NCI-H2081 (cell line): Measurements from ENCODE around the gene IMP3.
"Not testable (repeated sequence)": the region's sequence is repeated elsewhere in the genome, so short reads cannot be mapped to it uniquely, and the experiment has no call there.

Experiments used
- DNase-seq, 2 experiments: peaks; one replicate each; lab custom pipeline; 2025; lab: John Stamatoyannopoulos, UW

IMP3 gene, protein sequence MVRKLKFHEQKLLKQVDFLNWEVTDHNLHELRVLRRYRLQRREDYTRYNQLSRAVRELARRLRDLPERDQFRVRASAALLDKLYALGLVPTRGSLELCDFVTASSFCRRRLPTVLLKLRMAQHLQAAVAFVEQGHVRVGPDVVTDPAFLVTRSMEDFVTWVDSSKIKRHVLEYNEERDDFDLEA

DNA sequence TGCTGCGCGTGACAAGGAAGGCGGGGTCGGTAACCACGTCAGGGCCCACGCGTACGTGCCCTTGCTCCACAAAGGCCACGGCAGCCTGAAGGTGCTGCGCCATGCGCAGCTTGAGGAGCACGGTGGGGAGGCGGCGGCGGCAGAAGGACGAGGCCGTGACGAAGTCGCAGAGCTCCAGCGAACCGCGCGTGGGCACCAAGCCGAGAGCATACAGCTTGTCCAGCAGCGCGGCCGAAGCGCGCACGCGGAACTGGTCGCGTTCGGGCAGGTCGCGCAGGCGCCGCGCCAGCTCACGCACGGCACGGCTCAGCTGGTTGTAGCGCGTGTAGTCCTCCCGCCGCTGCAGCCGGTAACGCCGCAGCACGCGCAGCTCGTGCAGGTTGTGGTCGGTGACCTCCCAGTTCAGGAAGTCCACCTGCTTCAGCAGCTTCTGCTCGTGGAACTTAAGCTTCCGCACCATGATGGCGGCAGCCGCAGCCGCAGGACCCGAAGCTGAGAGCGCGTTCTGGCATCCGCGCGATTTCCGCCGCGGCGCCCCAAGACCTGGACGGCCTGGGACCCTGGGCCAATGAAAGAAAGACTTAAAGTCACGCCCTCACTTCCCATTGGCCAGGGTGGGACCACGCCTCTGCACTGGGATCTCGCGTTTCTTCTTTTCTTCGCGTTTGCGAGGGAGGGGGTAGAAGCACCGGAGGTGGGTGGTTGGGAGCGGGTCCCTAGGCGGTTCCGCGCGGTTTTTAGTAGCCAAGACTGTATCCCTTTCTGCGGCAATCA lies at the start of gene IMP3:
TSS of gene IMP3 (minus strand) at position 516 of the 774 bp plus-strand sequence. CDS start at position 460, 56 bp downstream.
- DNase-seq = peak; percentile 98 to 99

DNA sequence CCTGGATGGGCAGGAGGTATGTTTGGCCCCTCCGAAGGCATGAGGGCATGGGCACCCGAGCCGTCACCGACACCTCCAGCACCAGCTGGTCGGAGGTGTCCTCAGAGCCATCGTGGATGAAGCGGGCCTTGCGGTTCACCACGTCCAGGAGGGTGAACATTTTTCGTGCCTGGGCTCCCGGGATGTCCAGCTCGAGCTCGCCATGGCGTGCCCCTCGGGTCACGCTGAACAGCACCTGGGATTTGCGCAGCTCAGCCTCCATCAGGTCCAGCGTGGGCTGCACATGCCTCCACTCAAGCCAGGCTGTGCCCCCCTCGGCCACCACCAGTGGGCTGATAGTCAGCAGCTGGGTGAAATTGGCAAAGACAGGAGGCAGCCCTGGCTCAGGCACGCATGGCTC lies 49.4 kb upstream of the IMP3 start:
- not testable (repeated sequence) for DNase-seq

DNA sequence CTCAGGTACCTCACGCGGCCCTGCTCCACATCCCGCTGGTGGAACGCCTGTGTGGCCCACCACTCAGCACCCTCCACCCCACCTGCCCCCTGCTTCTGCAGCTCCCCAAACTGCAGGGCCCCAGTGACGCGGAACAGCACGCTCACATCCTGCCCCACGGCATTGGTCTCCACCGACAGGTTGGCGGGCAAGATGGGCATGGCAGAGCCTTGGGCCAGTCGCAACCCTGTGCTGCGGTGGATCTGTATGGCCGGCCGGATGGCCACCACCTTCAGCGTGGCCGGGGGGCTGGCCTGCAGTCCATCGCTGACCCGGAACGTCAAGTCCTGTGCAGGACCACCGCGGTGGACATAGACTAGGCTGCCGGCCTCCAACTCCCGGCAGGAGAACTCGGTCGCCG lies 48.8 kb upstream of the IMP3 start:
- no peak for DNase-seq

DNA sequence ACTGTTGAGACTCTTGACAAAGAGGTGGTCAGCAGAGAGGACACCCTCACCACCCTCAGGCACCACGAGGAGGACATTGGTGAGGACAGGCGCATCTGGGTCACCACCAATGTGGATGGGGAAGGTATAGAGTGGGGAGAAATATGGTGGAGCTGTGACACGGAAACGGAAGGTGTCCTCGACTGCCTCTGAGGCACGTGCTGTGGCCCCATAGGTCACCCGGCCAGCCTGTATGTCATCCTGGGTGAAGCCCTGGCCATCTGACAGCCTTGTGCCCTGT lies 48.2 kb upstream of the IMP3 start:
- no peak for DNase-seq

DNA sequence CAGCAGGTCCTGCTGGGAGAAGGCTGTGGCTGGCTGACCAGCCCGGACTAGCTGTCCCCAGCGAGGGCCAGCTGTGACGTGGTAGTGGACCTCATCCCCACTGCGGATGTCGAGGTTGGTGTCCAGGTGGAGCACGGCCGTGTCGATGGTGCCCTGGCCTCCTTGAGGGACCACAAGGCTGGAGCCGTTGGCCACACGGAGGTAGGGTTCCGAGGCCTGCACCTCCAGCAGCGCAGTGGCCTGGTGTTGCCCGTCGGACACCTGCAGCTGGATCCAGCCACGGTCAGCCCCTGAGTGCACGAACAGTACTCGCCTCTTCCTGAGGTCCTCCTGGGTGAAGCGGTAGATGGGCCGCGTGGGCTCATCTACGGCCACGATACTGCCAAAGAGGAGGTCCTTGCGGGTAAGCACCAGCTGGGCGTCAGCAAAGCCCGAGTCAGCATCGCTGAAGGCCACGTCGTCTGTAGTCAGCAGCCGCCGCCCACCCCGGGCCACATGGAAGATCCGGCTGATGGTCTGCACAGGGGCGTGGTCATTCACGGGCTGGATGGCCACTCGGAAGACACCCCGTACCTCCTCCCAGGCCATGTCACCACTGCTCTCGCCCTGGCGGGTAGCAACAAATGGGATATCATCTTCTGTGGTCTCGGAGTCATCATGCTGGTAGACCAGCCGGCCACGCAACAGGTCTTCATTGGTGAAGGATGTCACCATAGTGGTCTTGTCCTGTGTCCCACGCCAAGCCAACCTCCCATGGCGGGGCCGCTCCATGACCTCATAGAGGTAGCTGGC lies 47.7 kb upstream of the IMP3 start:
- no peak for DNase-seq

DNA sequence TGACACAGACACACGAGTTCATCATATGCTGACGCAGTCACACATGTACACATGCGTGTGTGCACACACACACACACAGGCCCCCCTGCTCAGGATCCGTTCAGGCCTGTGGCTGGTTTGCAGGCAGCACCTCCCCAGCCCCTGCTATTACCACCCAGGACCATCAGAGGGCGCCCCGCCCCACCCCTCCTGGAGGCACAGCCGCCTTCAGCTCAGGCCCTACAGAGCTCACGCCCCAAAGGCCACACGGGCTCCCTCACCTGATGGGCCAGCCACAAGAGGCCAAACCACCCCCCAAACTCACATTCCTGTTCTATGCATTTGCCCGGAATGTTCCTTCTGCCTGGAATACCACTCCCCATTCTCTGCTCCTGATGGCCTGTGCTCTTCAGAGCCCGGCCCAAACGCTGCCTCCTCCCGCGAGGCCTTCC lies 46.2 kb upstream of the IMP3 start:
- DNase-seq = peak; percentile 43 to 58

DNA sequence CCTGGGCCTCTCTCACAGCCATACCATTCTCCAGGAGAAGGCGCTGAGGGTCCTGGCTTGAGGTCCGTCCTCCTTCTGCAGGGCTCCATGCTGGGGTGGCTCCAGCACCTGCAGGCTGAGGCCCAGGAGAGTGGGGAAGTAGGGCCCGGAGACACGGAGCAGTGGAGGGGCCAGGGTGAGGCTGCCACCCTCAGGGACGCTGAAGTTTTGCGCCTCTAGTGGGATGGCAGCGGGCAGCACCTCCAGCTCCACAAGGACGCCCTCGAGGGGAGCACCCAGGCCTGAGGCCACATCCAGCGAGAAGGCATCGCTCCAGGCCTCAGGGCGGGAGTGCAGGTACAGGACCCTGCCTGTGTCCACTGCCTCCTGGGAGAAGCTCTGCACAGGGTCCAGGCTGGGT lies 45.2 kb upstream of the IMP3 start:
- DNase-seq = no peak

DNA sequence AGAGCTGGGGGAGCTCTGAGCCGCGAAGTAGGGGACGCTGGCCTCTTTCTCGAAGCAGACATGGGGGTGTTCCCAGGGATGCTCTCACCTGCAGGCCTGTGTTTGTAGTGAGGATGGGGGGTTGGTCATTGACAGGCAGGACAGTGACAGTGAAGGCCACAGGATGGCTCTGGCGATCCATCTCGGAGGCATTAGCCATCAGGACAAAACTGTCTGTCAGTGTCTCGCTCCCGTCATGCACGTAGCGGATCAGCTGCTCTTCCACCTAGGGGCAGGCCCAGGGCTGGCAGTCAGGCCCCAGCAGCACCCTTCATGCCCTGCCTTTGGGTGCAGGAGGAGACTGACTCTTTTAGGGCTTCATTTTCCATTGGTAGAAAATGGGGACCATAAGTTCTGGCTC lies 44.6 kb upstream of the IMP3 start:
- DNase-seq = no peak

DNA sequence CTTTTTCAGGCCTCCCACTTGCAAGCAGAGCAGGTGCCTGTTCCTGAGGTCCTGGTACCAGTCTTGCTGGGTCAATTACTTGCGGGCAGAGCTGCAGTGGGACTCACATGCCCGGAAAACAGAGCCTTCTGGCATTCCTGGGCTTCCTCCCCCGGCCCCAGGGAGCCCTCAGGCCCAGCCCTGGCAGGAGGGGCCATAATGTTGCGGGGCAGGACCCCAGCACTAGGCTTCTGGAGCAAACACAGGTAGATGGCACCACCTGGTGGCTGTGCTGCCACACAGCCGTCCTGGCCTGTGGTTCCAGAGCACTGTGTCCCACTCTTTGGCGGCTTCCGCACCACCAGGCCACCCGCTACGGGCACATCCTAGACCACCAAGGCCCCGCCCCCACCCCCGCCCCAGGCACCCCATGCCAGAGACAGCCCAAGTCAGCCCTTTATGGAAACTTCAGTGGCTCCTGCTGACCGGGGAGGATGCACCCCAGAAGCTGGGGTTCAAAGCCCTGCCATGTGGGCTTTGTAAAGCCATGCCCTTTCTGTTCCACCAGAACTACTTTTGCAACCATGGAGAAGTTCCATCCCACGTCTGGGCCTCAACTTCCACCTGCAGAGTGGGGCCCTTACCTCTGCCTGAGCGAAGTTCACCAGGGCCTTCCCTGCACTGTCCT lies 43.8 kb upstream of the IMP3 start:
- DNase-seq = peak; percentile 52 to 58

DNA sequence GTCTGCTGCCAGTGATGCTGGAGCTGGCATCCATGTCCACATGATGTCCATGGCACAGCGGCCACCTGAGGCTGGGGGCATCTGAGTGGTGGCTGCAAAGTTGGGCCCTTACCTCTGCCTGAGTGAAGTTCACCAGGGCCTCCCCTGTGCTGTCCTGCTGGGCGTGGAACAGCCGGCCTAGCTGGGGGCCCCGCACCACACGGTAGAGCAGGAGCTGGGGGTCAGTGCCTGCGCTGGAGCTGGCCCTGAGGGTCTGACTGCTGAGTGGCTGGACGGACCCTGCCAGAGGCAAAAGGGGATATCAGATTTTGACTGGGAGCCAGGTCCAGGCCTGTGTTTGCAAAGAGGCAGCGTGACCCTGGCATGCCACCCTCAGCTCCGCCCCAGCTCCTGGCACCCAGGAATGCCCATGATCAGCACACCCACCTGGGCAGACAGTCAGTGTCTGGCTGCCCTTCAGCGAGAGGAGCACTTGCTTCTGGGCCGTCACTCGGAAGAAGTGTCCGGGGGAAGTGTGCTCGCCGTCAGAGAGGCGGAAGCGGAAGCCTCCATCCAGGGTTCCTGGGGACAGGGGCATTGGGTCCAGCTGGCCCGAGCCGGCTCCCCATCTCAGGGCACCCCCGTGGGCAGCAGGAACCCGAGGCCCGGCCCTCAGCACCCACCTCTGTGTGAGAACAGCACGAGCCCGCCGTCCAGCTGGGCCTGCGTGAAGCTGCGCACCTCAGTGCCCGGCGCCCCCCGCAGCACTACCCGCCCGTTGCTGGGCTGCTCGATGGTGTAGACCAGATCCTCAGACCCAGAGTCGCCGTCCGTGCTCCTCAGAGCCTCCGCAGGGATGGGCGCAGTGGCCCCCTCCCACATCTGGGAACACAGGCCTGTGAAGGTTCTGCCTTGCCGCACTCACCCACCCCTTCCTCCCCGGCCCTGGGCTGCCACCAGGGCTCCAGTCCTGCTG lies 42.4 kb upstream of the IMP3 start:
- no peak for DNase-seq

DNA sequence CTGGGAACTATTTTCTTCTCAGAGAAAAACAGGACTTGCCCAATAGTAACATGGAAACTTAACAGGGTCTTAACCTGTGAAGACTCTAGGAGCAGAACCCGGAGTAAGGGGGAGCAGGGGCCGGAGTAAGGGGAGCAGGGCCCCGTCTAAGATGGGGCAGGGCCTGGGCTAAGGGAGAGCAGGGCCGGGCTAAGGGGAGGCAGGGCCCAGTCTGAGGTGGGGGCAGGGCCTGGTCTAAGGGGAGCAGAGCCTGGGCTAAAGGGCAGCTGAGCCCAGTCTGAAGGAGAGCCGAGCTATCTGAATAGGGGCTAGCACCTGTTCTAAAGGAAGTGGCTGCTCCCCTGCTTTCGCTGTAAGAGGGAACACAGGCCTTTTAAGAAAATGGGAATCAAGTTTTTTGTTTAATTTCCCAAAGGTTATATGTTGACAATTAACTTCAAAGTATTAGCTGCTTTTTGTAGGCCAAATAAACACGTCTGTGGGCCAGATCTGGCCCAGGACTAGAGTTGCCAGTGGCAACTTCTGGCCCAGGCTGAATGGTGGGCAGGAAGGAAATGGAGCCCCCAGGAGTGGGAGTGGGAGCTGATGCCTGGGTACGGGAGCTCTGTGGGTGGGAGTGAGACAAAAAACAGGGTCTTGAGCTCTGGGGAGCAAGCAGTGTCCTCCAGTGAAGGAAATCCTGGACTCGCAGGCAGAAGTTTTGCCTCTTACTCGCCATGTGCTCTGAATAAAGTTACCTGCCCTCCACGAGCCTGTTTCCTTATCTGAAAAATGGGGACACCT lies 40.2 kb upstream of the IMP3 start:
- DNase-seq = no peak

DNA sequence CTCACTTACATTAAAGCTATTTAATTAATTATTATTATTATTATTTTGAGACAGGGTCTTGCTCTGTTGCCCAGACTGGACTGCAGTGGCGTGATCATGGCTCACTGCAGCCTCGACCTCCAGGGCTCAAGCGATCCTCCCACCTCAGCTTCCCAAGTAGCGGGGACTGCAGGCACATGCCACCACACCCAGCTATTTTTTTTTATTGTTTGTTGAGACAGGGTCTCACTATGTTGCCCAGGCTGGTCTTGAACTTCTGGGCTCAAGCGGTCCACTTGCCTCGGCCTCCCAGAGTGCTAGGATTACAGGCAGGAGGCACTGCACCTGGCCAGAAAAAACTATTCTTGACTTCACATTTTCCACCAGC lies 38.3 kb upstream of the IMP3 start:
- DNase-seq = not testable (repeated sequence)

DNA sequence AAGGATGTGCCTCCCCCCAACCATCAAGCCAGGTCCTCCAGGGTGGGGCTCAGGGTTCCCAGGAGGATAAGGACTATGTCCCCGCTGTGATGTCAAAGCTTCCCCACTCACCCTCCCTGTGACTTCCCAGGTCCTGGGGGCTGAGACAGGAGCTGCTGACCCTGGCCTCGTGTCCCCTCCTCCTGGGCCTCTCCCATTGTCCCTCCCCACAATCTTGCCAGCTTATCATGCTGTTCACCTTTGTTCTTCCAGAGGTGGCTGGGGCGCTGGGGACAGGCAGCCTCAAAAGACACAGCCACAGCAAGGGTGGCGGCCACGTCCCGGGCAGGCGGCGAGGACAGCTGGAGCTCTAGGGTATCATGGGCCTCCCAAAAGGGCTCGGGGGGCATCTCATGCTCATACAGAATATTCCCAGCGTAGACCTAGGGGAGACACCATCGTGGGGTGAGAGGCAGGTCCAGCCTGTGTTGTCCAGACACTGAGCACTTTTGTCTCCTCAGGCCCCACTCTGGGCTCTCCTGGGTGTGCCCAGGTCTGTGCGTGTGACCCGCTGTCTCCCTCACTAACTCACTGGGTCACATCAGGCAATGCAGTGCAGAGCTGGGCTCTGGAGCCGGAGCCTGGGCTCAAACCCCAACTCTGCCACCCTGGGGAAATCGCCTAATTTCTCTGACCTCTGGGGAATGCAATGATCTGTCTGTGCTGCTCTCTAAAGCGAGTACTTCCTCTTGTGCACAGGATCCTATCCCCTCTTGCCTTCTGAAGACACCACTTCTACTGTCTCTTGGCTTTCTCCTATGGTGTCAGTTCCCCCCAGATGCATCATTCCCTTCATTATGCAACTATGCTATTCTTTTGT lies 37.7 kb upstream of the IMP3 start:
- no peak for DNase-seq

DNA sequence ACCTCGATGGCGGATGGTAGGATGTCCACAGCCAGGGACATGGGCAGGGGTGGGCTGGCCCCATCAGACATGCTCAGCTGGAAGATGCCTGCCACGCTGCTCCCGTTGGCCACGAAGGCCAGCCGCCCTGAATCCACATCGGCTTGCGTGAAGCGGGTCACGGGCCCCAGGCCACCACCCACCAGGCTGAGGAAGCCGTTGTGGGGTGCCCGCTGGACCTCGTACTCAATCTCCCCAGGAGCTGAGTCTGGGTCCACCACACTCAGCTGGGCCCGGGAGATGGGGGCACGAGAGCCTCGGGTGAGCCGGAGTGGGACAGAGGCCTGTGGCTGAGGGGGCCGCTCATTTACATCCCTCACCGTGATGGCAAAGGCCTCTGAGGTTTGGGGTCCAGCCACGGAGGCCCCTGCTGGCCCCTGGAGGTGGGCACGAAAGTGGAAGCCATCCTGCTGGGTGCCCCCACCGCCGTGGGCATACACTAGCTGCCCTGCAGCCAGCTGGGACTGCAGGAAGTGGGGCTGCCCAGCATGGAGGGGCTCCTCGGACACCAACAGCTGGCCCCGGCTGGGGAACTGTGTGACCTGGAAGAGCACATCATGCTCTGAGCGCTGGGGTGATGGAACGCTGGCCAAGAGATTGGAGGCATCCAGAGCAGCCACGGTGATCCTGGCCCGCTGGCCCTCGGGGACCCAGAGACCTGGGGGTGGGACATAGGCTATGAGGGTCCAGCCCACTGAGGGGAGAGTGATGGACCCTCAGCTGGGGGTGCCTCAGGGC lies 36.9 kb upstream of the IMP3 start:
- DNase-seq = no peak

DNA sequence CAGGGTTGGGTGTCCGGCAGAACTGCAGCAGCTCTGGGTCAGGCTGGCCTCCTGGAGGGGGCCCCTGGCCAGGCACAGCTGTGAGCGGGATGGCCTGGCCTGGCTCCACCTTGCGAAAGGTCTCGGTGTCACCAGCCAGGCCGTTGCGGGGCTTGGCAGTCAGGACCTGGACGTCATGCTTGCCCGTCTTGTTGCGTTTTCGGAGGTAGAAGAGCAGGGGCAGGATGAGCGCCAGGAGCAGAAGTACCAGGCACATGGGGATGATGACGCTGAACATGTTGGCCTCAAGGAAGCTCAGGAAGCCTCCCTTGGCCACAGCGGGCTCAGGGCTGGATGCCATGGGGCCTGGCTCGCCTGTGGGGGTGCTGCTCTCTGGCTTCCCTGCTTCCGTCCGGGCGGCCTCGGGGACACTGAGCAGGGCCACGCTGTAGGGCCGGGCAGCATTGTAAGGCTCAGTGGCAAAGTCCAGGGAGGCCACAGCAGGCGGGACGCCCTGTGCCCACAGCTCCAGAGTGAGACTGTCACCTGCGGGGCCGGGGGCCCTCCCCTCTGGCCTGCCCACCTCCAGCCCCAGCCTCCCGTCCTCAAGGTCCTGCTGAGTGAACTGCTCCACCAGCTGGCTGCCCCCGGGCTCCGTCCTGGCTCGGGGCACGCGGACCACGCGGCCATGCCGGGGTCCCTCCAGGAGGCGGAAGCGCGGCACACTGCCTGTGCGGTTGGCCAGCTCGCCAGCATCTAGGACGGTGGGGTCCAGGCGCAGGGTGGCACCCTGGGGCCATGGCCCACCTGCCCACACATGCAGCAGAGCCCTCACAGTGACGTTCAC lies 35.8 kb upstream of the IMP3 start:
- no peak for DNase-seq

DNA sequence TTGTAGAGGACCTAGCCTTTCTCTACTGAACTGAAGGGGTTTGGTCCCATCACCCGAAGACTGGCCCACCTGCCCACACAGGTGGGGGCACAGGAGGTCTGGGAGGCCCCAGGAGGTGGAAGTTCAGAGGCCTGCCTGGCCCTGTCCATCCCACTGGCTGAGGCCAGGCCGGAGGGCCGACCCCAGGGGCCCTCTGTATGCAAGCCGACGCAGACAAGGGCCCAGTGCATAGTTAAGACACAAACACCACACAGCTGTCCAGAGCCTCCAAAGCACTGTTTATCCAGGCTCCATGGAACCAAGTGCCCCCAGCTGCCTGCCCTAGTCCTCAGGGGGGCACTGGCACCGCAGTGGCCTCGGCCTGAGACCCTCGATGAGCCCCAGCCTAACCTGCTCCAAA lies 34.3 kb upstream of the IMP3 start:
- no peak for DNase-seq

DNA sequence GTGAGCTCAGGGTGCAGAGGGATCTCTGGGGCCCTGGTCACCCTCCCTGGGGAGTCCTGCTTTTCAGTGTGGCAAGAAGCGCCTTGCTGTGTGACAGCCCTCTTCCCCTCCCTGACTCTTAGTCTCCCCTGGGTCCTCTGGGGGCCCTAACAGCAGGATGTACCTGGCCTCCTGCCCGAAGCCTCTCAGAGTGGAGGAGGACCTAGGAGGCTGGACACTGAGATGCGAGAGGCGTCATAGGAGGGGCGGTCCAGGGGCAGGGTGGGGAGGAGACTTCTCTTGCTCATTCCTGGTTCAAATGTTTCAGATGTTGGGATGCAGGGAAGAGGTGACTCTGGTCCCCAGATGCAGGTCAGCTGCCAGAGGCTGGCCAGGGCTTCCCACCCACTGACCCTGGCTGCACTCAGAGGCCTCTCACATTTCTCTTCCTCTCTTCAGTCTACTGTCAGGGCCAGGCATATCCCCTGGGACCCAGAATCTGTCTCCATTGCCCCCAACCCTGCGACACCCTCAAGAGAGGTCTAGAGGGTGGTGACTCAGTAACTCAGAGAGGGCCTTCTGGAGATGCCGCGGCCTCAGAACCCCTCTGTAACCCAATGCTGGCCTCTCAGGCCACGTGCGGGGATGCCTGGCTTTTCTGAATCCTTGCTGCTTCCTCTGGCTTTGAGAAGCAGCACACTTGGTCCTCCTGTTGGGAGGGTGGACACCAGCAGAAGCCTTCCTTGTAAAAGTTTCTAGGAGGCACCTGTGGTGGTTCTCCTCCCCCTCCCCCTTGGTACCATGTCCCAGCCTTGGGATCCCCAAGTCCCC lies 33.6 kb upstream of the IMP3 start:
- no peak for DNase-seq
